NOMO-1 treated with dmso at 0.1 percent for 144 hours (cell line): Measurements from ENCODE around the gene HOXA4.

Experiments
- DNase-seq: peaks from one replicate; lab custom pipeline; 2025; ENCODE audit not compliant: unreplicated experiment; lab: John Stamatoyannopoulos, UW

HOXA4 gene

DNA sequence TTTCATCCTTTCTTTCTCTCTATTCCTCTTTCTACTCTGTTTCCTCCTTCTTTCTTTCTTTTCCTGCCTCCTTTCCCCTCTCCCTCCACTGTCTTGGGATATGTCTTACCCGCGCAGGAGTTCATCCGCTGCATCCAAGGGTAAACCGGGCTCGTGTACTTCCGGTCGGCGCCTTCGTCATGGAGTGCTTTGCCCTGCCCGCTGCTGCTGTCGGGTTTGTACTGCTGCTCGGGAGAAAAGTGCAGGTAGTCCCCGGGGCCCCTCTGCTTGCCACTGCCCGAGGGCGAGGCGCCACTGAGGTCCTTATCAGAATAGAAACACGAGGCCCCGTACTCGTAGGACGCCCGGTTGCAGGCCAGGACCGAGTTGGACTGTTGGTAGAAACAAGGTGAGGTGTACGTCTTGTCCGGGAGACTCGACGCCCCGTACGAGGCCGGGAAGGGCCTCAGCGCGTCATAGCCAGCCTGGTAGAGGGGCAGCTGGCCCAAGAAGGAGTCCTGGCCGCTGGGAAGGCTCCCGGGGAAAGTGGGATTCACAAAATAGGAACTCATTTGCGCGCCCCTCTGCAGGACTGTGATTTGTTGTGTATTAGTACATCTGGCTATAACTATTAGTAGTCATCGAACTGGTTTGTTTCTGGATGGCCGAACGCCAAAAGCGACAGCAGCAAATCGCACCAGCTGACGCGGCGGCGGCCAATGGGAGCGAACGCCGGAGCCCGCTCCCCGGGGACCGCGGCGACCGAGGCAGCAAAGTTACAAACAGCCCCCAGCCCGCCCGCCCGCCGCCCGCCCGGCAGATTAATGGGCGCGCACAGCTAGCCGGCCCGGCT lies 16.9 kb upstream of the HOXA4 start, which contains the start of gene HOXA6:
TSS of gene HOXA6 (minus strand) at position 576 of the 832 bp plus-strand sequence. CDS start at position 551, 25 bp downstream.
- no peak for DNase-seq

DNA sequence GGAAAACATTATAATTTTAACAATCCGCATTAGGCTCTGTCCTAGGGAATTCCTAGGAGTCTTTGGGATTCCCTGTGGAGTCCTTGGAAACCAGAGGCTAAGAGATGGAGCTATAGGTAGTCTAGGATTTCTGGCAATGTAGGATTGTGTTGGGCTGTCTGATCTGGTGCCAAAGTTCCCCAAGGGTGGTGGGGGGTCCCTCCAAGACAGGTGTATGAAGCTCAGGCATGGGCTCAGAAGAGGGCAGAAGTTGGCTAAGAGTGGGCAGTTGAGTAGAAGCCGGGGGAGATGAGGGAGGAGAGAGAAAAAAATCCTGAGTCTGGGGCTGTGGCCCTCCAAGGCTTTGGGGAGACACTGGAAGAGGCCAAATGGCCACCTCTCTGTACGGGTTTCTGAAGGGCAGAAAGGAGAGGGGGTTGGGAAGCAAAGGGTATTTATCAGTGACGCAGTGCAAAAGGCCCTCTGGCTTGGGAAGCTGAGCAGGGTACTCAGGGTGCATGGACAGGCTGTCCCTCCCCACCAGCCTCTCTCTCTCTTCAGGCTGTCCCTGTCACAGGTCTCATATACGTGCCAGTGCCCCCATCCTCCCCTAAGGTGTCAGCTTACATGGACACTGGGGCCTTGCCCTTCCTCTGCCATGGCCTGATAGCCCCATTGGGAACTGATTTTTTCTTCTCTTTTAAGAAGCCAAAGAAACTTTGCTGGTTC lies 16.1 kb upstream of the HOXA4 start:
- DNase-seq = no peak

DNA sequence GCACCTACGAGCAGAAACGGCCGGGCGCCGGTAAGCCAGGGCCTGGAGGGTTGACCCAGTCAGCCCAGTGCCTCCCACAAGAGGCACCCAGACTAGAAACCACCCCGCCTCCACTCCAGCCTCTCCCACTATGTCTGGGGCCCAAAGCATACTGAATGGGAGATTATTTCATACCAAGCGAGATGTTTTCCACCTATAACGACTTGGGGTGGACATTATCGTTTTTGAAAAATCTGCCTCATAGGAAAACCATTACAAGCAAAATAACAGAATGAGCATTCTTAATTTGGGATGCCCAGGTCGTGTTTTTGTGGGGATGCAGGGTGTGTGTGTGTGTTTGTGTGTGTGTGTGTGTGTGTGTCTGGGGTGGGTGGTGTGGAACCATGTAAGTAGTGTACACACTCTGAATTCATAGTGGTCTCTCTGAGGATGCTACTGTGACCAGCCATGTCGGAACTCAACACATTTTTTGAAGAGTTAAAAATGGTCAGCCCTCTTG lies 15.4 kb upstream of the HOXA4 start:
- DNase-seq = no peak

DNA sequence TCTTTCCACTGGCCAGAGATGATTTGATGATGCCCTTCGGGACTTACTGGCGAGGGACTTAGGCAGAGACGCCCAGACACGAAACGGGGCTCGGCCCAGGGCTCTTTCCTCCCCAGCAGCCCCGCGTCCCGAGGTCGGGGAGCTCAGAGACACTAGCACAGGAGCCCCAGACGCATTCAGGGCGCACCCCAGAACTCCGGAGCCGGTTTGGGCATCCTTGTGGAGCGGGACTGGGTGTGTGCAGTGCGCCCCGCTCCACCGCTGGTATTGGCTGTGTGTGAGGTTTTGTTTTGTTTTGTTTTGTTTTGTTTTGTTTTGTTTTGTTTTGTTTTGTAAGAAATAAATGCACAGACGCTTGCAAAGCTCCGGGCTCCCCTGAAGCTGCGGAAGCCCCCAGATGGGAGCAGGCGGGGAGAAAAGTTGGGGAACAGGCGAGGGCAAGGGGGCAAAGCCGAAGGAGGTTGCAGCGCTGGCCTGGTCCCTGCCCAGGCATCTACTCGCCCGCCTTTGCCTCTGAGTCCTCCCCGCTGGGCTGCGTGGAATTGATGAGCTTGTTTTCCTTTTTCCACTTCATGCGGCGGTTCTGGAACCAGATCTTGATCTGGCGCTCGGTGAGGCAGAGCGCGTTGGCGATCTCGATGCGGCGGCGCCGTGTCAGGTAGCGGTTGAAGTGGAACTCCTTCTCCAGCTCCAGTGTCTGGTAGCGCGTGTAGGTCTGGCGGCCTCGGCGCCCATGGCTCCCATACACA lies 14.8 kb upstream of the HOXA4 start:
- DNase-seq = no peak

DNA sequence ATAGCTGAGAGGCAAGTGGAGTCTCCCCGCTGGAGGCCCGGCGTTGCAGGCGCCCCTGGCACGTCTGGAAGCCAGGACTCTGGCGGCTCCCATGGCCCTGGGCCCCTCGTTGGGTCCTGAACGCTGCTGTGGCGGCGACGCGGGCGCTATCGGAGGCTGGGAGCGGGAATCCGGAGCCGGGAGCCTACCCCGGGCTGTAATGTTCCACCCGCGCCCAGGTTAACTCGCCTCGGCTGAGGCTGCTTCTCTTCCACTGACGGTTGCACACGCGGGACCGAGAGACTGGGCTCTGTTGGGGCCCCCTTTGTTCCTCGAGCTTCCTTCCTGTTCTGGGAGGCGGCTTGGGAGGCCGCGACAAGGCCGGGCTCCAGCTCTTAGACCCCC lies 14.2 kb upstream of the HOXA4 start:
- no peak for DNase-seq

DNA sequence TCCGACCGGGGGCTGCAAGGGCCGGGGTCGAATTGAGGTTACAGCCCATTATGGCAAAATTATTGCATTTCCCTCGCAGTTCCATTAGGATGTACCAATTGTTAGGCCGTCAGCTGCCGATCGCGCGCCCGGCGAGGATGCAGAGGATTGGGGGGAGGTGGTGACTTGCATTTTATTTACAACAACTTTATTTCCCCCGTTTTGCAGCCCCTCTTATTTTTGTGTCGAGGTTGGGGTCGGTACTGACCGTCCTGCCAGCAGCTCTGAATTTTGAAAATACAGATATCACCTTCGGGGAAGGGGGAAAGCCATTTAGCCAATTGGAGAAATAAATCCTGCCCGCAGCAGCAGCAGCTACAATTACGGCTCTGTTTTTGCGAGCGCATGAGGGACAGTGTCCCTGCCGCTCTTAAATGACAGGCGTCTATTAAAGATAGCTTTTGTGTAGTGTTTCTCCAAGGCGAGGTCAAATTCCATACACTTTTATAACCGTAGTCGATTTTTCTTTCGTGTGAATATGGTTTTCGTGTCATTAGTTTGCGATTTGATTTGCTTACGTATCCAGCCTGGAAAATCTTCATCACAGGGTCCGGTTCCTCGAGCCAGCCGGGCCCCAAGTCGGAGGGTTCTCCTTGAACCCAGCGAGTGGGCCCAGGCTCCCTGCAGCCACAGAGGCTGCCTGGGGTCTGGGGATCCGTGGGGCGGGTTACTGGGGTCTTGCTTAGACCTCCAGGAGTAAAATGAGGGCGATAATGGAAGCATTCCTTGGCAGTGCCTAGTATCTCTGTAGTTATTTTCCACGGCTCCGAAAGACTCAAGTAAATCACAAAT lies 13.6 kb upstream of the HOXA4 start:
- DNase-seq = no peak

DNA sequence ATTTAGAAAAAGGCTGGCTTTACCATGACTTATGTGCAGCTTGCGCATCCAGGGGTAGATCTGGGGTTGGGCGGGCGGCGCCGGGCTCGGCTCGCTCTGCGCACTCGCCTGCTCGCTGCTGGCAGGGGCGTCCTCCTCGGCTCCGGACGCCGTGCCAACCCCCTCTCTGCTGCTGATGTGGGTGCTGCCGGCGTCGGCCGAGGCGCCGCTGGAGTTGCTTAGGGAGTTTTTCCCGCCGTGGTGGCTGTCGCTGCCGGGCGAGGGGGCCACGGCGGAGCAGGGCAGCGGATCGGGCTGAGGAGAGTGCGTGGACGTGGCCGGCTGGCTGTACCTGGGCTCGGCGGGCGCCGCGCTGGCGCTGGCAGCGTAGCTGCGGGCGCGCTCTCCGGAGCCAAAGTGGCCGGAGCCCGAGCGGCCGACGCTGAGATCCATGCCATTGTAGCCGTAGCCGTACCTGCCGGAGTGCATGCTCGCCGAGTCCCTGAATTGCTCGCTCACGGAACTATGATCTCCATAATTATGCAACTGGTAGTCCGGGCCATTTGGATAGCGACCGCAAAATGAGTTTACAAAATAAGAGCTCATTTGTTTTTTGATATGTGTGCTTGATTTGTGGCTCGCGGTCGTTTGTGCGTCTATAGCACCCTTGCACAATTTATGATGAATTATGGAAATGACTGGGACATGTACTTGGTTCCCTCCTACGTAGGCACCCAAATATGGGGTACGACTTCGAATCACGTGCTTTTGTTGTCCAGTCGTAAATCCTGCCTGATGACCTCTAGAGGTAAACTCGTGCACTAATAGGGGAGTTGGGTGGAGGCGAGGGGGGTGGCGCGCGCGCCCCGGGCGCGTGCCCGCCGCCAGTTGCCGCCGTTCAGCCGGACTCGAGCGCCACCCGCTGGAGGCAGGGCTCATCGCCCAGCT lies 12.7 kb upstream of the HOXA4 start, which contains the start of gene HOXA5:
TSS of gene HOXA5 (minus strand) at position 659 of the 927 bp plus-strand sequence. CDS start at position 585, 74 bp downstream.
- DNase-seq = no peak

- no peak for DNase-seq
These were observed 12.0 kb upstream of the HOXA4 start for GRCh38 chr7:27142580-27143022.

DNA sequence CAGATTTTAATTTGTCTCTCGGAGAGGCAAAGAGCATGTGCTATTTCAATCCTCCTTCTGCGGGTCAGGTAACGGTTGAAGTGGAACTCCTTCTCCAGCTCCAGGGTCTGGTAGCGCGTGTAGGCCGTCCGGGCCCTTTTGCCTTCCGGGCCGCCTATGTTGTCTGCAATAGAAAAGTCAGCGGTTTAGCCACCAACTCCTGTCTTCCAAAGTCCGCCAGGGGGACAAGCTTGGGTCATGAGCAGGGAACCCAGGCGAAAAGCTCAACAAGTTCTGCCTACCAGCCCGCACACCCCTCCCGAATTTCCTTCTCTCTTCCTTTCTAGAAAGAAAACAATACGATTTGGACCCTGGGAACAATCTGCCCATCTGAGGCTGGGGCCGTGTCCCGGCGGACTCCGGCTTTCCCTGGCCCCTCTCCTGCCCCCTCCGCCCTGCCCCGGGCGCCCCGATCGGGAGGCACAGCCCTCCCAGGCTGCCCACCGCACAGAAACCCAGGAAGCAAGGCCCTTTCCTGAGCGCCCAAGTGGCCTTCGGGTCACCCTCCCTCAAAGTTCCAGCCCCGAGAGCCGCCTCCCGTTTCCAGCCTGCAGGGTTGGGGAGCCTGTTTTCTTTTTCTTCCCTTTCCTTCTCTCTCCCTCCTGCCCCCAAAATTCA lies 11.5 kb upstream of the HOXA4 start:
- DNase-seq = no peak

- DNase-seq = no peak
These were observed 10.8 kb upstream of the HOXA4 start for GRCh38 chr7:27141137-27141922.

DNA sequence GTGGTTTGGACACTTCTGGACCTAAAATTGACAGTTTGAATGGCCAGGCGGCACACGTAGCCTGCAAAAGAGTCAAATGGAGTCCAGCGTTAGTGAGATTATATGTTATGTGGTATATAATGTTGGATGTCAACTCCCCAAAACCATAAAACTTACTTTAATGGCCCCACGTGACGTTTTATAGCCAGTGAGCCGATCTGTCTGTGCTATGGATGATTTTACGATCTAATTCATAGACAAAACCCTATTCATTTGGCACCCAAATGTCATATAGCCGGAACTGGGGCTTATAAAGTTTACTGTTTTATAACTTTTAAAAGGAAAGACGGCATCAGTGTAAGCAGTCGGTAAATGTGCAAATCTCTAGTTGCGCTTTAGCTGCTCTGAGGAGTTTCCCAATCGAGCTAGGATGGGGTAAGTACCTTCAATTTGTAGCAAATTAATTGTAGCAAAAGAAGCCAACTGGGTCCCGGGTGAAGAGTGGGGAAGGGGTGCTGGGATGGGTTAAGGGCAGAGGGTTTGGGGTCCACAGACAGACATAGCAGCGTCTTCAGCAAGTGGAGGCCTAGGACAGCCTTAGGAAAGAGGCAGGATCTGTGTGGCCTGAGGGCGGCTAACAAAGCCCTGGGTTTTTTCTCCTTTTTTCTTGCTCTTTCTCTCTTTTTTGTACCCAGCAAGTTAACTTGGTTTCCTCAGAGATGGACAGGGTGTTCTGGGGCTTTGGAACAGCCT lies 9.7 kb upstream of the HOXA4 start:
- DNase-seq = no peak

DNA sequence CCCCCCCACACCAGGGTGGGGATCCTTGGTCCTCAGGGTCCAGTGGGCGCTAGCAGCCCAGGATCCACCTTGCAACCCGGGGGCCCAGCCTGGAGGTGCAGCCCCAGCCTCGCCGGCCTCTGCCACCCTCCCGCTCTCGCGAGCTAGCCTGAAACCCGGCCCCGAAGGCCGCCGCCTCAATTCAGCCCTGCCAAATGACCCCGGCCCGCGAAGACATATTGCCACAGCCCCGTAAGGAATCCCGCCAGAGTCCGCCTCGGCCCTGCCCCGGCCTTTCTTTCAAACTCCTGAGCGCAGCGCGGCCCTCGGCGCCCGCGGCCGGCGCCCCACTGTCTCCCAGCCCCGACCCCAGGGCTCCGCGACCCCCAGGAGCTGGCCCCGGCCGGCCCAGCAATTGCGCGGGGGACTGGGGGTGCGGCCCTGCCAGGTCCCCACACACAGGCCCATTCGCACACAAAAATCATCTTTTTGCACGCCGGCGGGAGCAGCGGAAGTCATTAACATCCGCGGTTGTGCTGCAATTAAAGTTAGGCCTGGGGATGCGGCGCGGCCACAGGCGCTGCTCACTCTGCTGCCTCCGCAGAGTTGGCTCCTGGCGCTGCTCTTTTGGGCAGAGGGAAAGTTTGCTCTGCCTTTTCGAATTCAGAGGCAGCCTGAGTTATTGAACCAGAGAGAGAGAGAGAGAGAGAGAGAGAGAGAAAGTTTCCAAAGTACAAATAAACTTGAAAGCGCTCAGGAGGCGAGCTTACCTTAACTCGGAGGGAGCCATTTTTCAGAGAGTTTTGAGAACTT lies 9.0 kb upstream of the HOXA4 start:
- DNase-seq = no peak

GRCh38 chr7:27138985-27139333 lies 8.4 kb upstream of the HOXA4 start:
- no peak for DNase-seq

DNA sequence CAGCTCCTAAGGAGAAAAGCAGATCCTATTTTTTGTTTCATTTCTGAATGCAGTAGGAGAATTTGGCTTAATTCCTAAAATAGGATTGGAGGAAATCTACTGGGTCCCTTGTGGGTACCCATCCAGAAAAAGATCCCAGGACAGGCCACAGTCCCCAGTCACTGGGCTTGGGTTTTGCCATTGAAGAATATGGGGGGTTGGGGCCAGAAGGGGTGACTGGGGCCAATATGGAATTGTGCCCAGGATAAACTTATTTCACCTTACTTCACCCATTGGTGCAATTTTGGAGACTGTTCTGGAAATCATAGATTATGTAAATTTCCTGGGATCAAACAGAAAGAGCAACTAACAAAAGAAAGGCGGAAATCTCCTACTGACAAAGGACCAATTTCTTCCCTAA lies 7.9 kb upstream of the HOXA4 start:
- DNase-seq = no peak

- no peak for DNase-seq
These were observed 7.2 kb upstream of the HOXA4 start for GRCh38 chr7:27137640-27138315.

- no peak for DNase-seq
These were observed 3.8 kb upstream of the HOXA4 start for GRCh38 chr7:27134392-27134791.
